MM.1S (cell line): ENCODE results near the gene KBTBD7.

Experiments used
- DNase-seq: peaks from one replicate; pipeline ENCODE4 v3.0.0-alpha.2; 2015
- H2AFZ ChIP-seq: fragments of 300-600 bp; sonication (generic); 2 replicates; pipeline ENCODE4 v1.6.0; 2016; ENCODE audit warnings: antibody characterized with exemption, low read length
- H3F3A ChIP-seq: fragments of 300-600 bp; sonication (generic); 2 replicates; pipeline ENCODE4 v1.6.1; 2016; ENCODE audit warnings: mild to moderate bottlenecking, antibody characterized with exemption, low read length, moderate library complexity, mixed read lengths; ENCODE audit not compliant: insufficient read depth
- H3K27ac ChIP-seq: fragments of 300-600 bp; sonication (generic); 2 replicates; pipeline ENCODE4 v1.5.1; 2016; ENCODE audit warnings: mild to moderate bottlenecking, low read length
- H3K27me3 ChIP-seq: fragments of 300-600 bp; sonication (generic); replicated peaks from 2 replicates; pipeline ENCODE4 v1.6.0; 2016; ENCODE audit warnings: low read length; ENCODE audit not compliant: insufficient read depth
- H3K36me3 ChIP-seq: fragments of 300-600 bp; sonication (generic); replicated peaks from 2 replicates; pipeline ENCODE4 v1.6.1; 2016; ENCODE audit warnings: mild to moderate bottlenecking, low read length, mixed read lengths; ENCODE audit not compliant: insufficient read depth
- H3K4me1 ChIP-seq: fragments of 300-600 bp; sonication (generic); 2 replicates; pipeline ENCODE4 v1.6.1; 2016; ENCODE audit warnings: low read length, mixed read lengths
- H3K4me2 ChIP-seq: fragments of 300-600 bp; sonication (generic); 2 replicates; pipeline ENCODE4 v1.6.0; 2016; ENCODE audit warnings: low read depth, low read length
- H3K4me3 ChIP-seq: fragments of 300-600 bp; sonication (generic); 2 replicates; pipeline ENCODE4 v1.5.1; 2016; ENCODE audit warnings: low read length, mixed read lengths
- H3K79me2 ChIP-seq: fragments of 300-600 bp; sonication (generic); 2 replicates; pipeline ENCODE4 v1.6.1; 2016; ENCODE audit warnings: mixed run types, low read length, mixed read lengths
- H3K9ac ChIP-seq: fragments of 300-600 bp; sonication (generic); 2 replicates; pipeline ENCODE4 v1.6.1; 2016; ENCODE audit warnings: low read length, mixed read lengths
- H3K9me2 ChIP-seq: fragments of 300-600 bp; sonication (generic); replicated peaks from 2 replicates; pipeline ENCODE4 v1.6.1; 2016; ENCODE audit warnings: mild to moderate bottlenecking, low read length, mixed read lengths; ENCODE audit not compliant: insufficient read depth
- H3K9me3 ChIP-seq: fragments of 300-600 bp; sonication (generic); replicated peaks from 2 replicates; pipeline ENCODE4 v1.6.1; 2016; ENCODE audit warnings: mild to moderate bottlenecking, low read length, mixed read lengths; ENCODE audit not compliant: insufficient read depth
- H4K20me1 ChIP-seq: fragments of 300-600 bp; sonication (generic); 2 replicates; pipeline ENCODE4 v1.6.1; 2016; ENCODE audit warnings: mild to moderate bottlenecking, low read length, moderate library complexity, mixed read lengths; ENCODE audit not compliant: insufficient read depth
- CTCF ChIP-seq: fragments of 300-600 bp; sonication (generic); IDR thresholded peaks from 2 replicates; pipeline ENCODE4 v1.5.1; 2016; ENCODE audit warnings: antibody characterized with exemption, low read length, mixed read lengths
- EZH2 ChIP-seq: fragments of 300-600 bp; sonication (generic); optimal IDR thresholded peaks from 2 replicates; pipeline ENCODE3; 2017; ENCODE audit warnings: low read depth, mild to moderate bottlenecking, antibody characterized with exemption, low read length, mixed read lengths
- EZH2phosphoT487 ChIP-seq: fragments of 300-600 bp; sonication (generic); IDR thresholded peaks from 2 replicates; pipeline ENCODE4 v1.6.1; 2018; ENCODE audit warnings: antibody characterized with exemption, low read length

The KBTBD7 gene

DNA sequence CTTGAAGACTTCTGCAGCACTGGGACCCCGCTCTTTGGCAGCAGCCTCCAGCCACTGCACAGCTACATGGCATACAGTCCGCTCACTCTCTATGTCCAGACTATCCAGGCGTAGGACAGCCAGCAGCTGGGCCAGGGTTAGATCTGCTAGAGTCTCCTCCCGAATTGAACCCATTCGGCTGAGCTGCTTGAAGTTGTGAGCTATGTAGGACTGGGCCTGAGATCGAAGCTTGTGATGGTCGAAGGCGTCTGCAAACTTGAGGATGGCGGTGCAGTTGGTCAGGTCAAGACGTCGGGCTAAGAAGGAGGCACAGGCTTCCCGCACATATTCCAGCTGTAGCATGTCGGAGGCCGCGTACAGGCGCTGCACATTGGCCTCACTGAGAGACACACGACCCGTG lies 900 bp downstream of the KBTBD7 start:
- TF ChIP-seq EZH2phosphoT487 = no peak
- no peak for TF ChIP-seq EZH2
- no peak for TF ChIP-seq CTCF
- Histone ChIP-seq H3F3A (no peaks in the 10 kb centered on the region; the same call in 1 of the 2 replicates), H3K4me3 (no peak overlapping the region), H3K9me2 (no peaks in the 10 kb centered on the region), H3K79me2 (no peaks in the 10 kb centered on the region), H3K9me3 (no peaks in the 10 kb centered on the region), H3K27me3 (no peaks in the 10 kb centered on the region), H4K20me1 (no peaks in the 10 kb centered on the region), H3K4me2 (no peak overlapping the region; the same call in 1 of the 2 replicates), H3K36me3 (no peaks in the 10 kb centered on the region), H2AFZ (no peak overlapping the region), H3K4me1 (no peaks in the 10 kb centered on the region), H3K9ac (no peak overlapping the region), H3K27ac (no peak overlapping the region)
- DNase-seq = no peak

DNA sequence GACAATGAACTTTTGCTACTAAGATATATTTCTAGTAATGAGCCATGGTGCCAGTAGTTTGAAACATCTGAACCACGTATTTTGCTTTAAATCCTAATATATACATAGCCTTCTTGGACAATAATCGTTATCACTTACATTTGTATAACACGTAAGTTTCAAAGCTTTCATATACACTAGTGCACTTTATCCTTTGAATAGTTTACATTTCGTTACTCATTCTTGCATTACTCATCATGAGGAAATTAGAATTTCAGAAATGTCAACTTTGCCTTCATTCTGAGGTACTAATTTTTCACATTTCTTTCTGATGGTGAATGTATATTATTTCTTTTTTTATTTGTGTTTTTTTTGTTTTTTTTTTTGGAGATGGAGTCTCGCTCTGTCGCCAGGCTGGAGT lies 5.8 kb downstream of the KBTBD7 start:
- Histone ChIP-seq H3K27ac (no peak overlapping the region), H3K9me2 (no peaks in the 10 kb centered on the region), H3K4me3 (no peak overlapping the region), H3F3A (no peaks in the 10 kb centered on the region; the same call in 1 of the 2 replicates), H2AFZ (no peak overlapping the region), H3K36me3 (no peaks in the 10 kb centered on the region), H4K20me1 (no peaks in the 10 kb centered on the region), H3K9me3 (no peaks in the 10 kb centered on the region), H3K9ac (no peak overlapping the region), H3K4me1 (no peaks in the 10 kb centered on the region), H3K27me3 (no peaks in the 10 kb centered on the region), H3K79me2 (no peaks in the 10 kb centered on the region), H3K4me2 (no peak overlapping the region)
- no peak for DNase-seq
- TF ChIP-seq CTCF (no peak), EZH2 (no peak)

GRCh38 chr13:41186481-41186880 lies 7.9 kb downstream of the KBTBD7 start:
- H3K9me2 ChIP-seq = no peaks in the 10 kb centered on the region
- no peaks in the 10 kb centered on the region for H4K20me1 ChIP-seq
- no peak overlapping the region for H3K4me3 ChIP-seq
- H3K9ac ChIP-seq = no peak overlapping the region
- no peak for TF ChIP-seq EZH2
- no peak for TF ChIP-seq CTCF
- TF ChIP-seq EZH2phosphoT487 = no peak
- no peaks in the 10 kb centered on the region for H3K36me3 ChIP-seq
- no peak overlapping the region for H3K4me2 ChIP-seq
- no peaks in the 10 kb centered on the region for H3K4me1 ChIP-seq
- H3K79me2 ChIP-seq = no peaks in the 10 kb centered on the region
- no peak overlapping the region for H2AFZ ChIP-seq
- H3K9me3 ChIP-seq = no peaks in the 10 kb centered on the region
- H3K27me3 ChIP-seq = no peaks in the 10 kb centered on the region
- H3K27ac ChIP-seq = no peak overlapping the region
- H3F3A ChIP-seq = no peaks in the 10 kb centered on the region; the same call in 1 of the 2 replicates
- no peak for DNase-seq
